Measurements from ENCODE around the gene MAN2A2. TPM values are rescaled to one million over a fixed set of nuclear protein-coding genes. Genes with fewer than 3 reads are reported as not detected.

The MAN2A2 gene
- total RNA-seq, 1 experiment from 2014 or later, result 27.4 TPM

DNA sequence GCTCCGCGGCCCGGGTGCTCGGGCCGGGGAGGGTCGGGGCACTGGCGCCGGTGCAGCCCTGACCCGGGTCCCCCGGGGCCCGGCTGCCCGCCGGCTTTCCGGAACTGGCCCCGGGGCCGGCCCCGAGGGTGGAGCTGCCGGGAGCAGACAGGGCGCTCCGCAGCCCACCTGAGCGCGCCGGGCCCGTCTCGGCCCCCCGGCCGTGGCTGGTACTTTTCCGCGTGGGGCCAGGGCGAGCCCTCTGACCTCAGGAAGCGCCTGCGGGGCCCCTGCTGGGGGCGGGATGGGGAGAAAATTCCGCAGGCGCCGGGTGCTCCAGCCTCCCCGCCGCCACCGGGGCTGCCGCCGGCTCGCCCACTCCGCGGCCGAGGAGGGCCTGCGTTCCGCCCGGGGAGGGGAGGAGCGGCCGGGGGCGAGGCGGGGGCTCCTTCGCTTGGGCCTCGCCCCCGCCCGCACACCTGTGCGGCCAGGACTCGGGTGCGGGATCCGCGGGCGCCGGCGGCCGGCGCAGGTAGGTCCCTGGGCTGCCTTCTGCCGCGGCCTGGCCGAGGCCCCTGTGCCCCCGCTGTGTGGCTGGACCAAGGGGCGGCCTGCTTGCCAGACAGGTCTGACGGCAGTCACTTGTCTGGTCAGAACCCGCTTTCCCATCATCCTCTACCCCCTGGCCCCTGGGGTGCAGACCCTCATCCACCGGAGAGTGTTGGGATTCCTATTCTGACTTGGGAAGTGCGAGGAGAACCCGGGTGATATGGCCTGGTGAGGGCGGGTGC, 31.2 kb upstream of the MAN2A2 start:
- Mint-ChIP-seq H3K4me3 (peak overlapping the region; percentile 65 to 81), H3K27ac (no peak overlapping the region), H3K36me3 (ENCODE audit: insufficient read depth in 1 of 3, low read depth in 3 of 3) (peaks cover 2 to 8% (median 8%) of the 10 kb centered on the region in 3 experiments), H3K27me3 (ENCODE audit: low read depth) (no peaks in the 10 kb centered on the region), H3K9me3 (peaks cover 0 to 2% of the 10 kb centered on the region in 2 experiments; a peak in 2 of 5 replicates), H3K4me1 (peaks cover 54 to 60% of the 10 kb centered on the region in 2 experiments)
- H3K27ac ChIP-seq (ENCODE audit: insufficient read length, low read depth, low read length), result no peak overlapping the region
- H4K20me1 ChIP-seq (ENCODE audit: control insufficient read depth, insufficient read depth, insufficient read length), result no peaks in the 10 kb centered on the region
- no peak overlapping the region for H3K23ac ChIP-seq (ENCODE audit: insufficient read length, low read depth, low read length)
- no peak overlapping the region for H3K14ac ChIP-seq (ENCODE audit: insufficient read depth, low read length)
- H3K4me1 ChIP-seq (ENCODE audit: insufficient read depth, low read length), result peaks cover 6% of the 10 kb centered on the region; the same call in 1 of the 2 replicates
- no peak overlapping the region for H4K5ac ChIP-seq (ENCODE audit: insufficient read length, low read depth, low read length)
- no peaks in the 10 kb centered on the region for H3K27me3 ChIP-seq (ENCODE audit: insufficient read depth, low read length)
- TF ChIP-seq, protein P1, sequence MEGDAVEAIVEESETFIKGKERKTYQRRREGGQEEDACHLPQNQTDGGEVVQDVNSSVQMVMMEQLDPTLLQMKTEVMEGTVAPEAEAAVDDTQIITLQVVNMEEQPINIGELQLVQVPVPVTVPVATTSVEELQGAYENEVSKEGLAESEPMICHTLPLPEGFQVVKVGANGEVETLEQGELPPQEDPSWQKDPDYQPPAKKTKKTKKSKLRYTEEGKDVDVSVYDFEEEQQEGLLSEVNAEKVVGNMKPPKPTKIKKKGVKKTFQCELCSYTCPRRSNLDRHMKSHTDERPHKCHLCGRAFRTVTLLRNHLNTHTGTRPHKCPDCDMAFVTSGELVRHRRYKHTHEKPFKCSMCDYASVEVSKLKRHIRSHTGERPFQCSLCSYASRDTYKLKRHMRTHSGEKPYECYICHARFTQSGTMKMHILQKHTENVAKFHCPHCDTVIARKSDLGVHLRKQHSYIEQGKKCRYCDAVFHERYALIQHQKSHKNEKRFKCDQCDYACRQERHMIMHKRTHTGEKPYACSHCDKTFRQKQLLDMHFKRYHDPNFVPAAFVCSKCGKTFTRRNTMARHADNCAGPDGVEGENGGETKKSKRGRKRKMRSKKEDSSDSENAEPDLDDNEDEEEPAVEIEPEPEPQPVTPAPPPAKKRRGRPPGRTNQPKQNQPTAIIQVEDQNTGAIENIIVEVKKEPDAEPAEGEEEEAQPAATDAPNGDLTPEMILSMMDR (conservative IDR thresholded peaks at IDR 0.05), result no peak
- H4K8ac ChIP-seq (replicated peaks; ENCODE audit: insufficient read length, low read depth, low read length), result no peak overlapping the region
- no peak overlapping the region for H2BK12ac ChIP-seq (ENCODE audit: insufficient read length, low read depth, low read length)
- H2BK20ac ChIP-seq (ENCODE audit: low read depth, low read length, poor library complexity, severe bottlenecking), result no peak overlapping the region
- no peaks in the 10 kb centered on the region for H3K9me3 ChIP-seq (ENCODE audit: control insufficient read depth, low read depth, low read length)
- no peak overlapping the region for H2BK120ac ChIP-seq (ENCODE audit: low read depth, low read length, poor library complexity, severe bottlenecking)
- no peak overlapping the region for H3K4ac ChIP-seq (ENCODE audit: low read depth, low read length)
- no peak overlapping the region for H2AFZ ChIP-seq (ENCODE audit: low read length)
- H4K91ac ChIP-seq (ENCODE audit: insufficient read length, low read depth, low read length), result no peak overlapping the region
- no peak overlapping the region for H3K18ac ChIP-seq (ENCODE audit: insufficient read length, low read depth, low read length)
- H2BK5ac ChIP-seq (ENCODE audit: insufficient read length, low read length), result no peak overlapping the region
- H3K79me2 ChIP-seq (ENCODE audit: insufficient read depth, low read length), result no peaks in the 10 kb centered on the region
- peaks cover 2% of the 10 kb centered on the region for H3K79me1 ChIP-seq (ENCODE audit: insufficient read depth, low read depth, low read length, poor library complexity, severe bottlenecking)
- no peak overlapping the region for H3K9ac ChIP-seq (ENCODE audit: extremely low read depth, insufficient read length, low read length)
- H3K56ac ChIP-seq (ENCODE audit: insufficient read length, low read depth, low read length), result no peak overlapping the region
- no peak overlapping the region for H2AK5ac ChIP-seq (ENCODE audit: insufficient read length, low read length)
- no peak overlapping the region for H2BK15ac ChIP-seq (ENCODE audit: low read depth, low read length)
- peak overlapping the region; percentile 39 for H3K4me2 ChIP-seq (ENCODE audit: insufficient read depth, insufficient read length, low read length)
- DNase-seq, result peak; percentile 54
- whole genome bisulfite sequencing (ENCODE audit: extremely low coverage, insufficient read length, low lambda C conversion rate), result no CpG with 5 or more reads among the region's 77 CpGs
- H3K23me2 ChIP-seq (ENCODE audit: insufficient read length, low read depth, low read length, poor library complexity, severe bottlenecking), result peaks cover 8% of the 10 kb centered on the region
- H3T11ph ChIP-seq (ENCODE audit: low read length), result no peak overlapping the region

All from H9 (cell line).